HEK293 (cell line): ENCODE results near the gene SREBF1.

Source experiments
- BCL11B ChIP-seq: fragments of 450-650 bp; formaldehyde crosslinking; IDR thresholded peaks from 2 replicates; pipeline ENCODE4 v1.5.1; 2016; ENCODE audit warnings: low read depth, missing biosample characterization, missing genetic modification characterization
- BCL6B ChIP-seq: fragments of 450-650 bp; formaldehyde crosslinking; IDR thresholded peaks from 2 replicates; pipeline ENCODE4 v1.5.1; 2017; ENCODE audit warnings: missing biosample characterization, missing genetic modification characterization
- EGR2 ChIP-seq: fragments of 450-650 bp; formaldehyde crosslinking; IDR thresholded peaks from 2 replicates; pipeline ENCODE4 v1.5.1; 2016; ENCODE audit warnings: low read depth, missing biosample characterization, missing genetic modification characterization
- HOXC10 ChIP-seq: sonication (generic); formaldehyde crosslinking; IDR thresholded peaks from 2 replicates; pipeline ENCODE4 v1.8.1; 2023; ENCODE audit warnings: mild to moderate bottlenecking, missing genetic modification reagents
- KLF1 ChIP-seq: fragments of 450-650 bp; formaldehyde crosslinking; IDR thresholded peaks from 2 replicates; pipeline ENCODE4 v1.5.1; 2016; ENCODE audit warnings: missing biosample characterization, missing genetic modification characterization
- KLF10 ChIP-seq: fragments of 450-650 bp; IDR thresholded peaks from 2 replicates; pipeline ENCODE4 v1.5.1; 2018; ENCODE audit warnings: missing biosample characterization, mild to moderate bottlenecking, missing genetic modification characterization
- KLF7 ChIP-seq: fragments of 450-650 bp; formaldehyde crosslinking; IDR thresholded peaks from 2 replicates; pipeline ENCODE4 v1.5.1; 2016; ENCODE audit warnings: missing biosample characterization, missing genetic modification characterization, borderline replicate concordance
- RBAK ChIP-seq: fragments of 450-650 bp; formaldehyde crosslinking; IDR thresholded peaks from 2 replicates; pipeline ENCODE4 v1.5.1; 2016; ENCODE audit warnings: missing biosample characterization, missing genetic modification characterization
- SCRT1 ChIP-seq: fragments of 450-650 bp; formaldehyde crosslinking; IDR thresholded peaks from 2 replicates; pipeline ENCODE4 v1.5.1; 2016; ENCODE audit warnings: missing biosample characterization, missing genetic modification characterization, borderline replicate concordance
- SP2 ChIP-seq: fragments of 450-650 bp; formaldehyde crosslinking; IDR thresholded peaks from 2 replicates; pipeline ENCODE4 v1.5.1; 2016; ENCODE audit warnings: missing biosample characterization, missing genetic modification characterization
- SP3 ChIP-seq: fragments of 450-650 bp; formaldehyde crosslinking; IDR thresholded peaks from 2 replicates; pipeline ENCODE4 v1.5.1; 2016; ENCODE audit warnings: missing biosample characterization, missing genetic modification characterization
- ZBTB17 ChIP-seq: fragments of 450-650 bp; formaldehyde crosslinking; IDR thresholded peaks from 2 replicates; pipeline ENCODE4 v1.5.1; 2016; ENCODE audit warnings: missing biosample characterization, missing genetic modification characterization
- ZBTB26 ChIP-seq: fragments of 450-650 bp; formaldehyde crosslinking; optimal IDR thresholded peaks from 2 replicates; pipeline ENCODE3; 2016; ENCODE audit warnings: missing biosample characterization, mild to moderate bottlenecking, missing genetic modification characterization
- ZBTB48 ChIP-seq: fragments of 450-650 bp; formaldehyde crosslinking; IDR thresholded peaks from 2 replicates; pipeline ENCODE4 v1.5.1; 2016; ENCODE audit warnings: missing biosample characterization, missing genetic modification characterization
- ZBTB7A ChIP-seq: fragments of 450-650 bp; formaldehyde crosslinking; IDR thresholded peaks from 2 replicates; pipeline ENCODE4 v1.5.1; 2016; ENCODE audit warnings: low read depth, missing biosample characterization, missing genetic modification characterization
- ZFP69B ChIP-seq: fragments of 450-650 bp; formaldehyde crosslinking; IDR thresholded peaks from 2 replicates; pipeline ENCODE4 v1.5.1; 2016; ENCODE audit warnings: missing biosample characterization, missing genetic modification characterization
- ZIC2 ChIP-seq: fragments of 450-650 bp; formaldehyde crosslinking; IDR thresholded peaks from 2 replicates; pipeline ENCODE4 v1.5.1; 2016; ENCODE audit warnings: missing biosample characterization, missing genetic modification characterization
- ZNF223 ChIP-seq: fragments of 450-650 bp; formaldehyde crosslinking; IDR thresholded peaks from 2 replicates; pipeline ENCODE4 v1.5.1; 2016; ENCODE audit warnings: missing biosample characterization, missing genetic modification characterization
- ZNF266 ChIP-seq: fragments of 450-650 bp; formaldehyde crosslinking; IDR thresholded peaks from 2 replicates; pipeline ENCODE4 v1.5.1; 2016; ENCODE audit warnings: missing biosample characterization, missing genetic modification characterization, low read depth
- ZNF274 ChIP-seq, 2 experiments: fragments of 200-500 bp in 1 of 2; fragments of 450-650 bp in 1 of 2; sonication (Bioruptor generic) in 1 of 2; formaldehyde crosslinking in 1 of 2; IDR thresholded peaks; 2 replicates each; pipeline versions ENCODE4 v1.5.1 to v1.6.1; 2014 to 2016; ENCODE audit warnings: borderline replicate concordance in 1 of 2, inconsistent platforms in 1 of 2, low read length in 1 of 2, missing biosample characterization in 1 of 2, missing genetic modification characterization in 1 of 2
- ZNF354C ChIP-seq: fragments of 450-650 bp; formaldehyde crosslinking; IDR thresholded peaks from 2 replicates; pipeline ENCODE4 v1.5.1; 2016; ENCODE audit warnings: missing biosample characterization, missing genetic modification characterization, low read depth, borderline replicate concordance
- ZNF544 ChIP-seq: fragments of 450-650 bp; formaldehyde crosslinking; IDR thresholded peaks from 2 replicates; pipeline ENCODE4 v1.5.0; 2017; ENCODE audit warnings: missing biosample characterization, missing genetic modification characterization
- ZNF747 ChIP-seq: fragments of 450-650 bp; formaldehyde crosslinking; IDR thresholded peaks from 2 replicates; pipeline ENCODE4 v1.5.1; 2016; ENCODE audit warnings: missing biosample characterization, missing genetic modification characterization
- ZNF791 ChIP-seq: fragments of 450-650 bp; formaldehyde crosslinking; IDR thresholded peaks from 2 replicates; pipeline ENCODE4 v1.5.1; 2016; ENCODE audit warnings: missing biosample characterization, missing genetic modification characterization
- ZNF830 ChIP-seq: fragments of 450-650 bp; IDR thresholded peaks from 2 replicates; pipeline ENCODE4 v1.5.0; 2018; ENCODE audit warnings: missing biosample characterization, missing genetic modification characterization, low read depth, mild to moderate bottlenecking, moderate library complexity
- ZNF837 ChIP-seq: fragments of 450-650 bp; formaldehyde crosslinking; IDR thresholded peaks from 2 replicates; pipeline ENCODE4 v1.5.1; 2016; ENCODE audit warnings: missing biosample characterization, missing genetic modification characterization
- ZNF843 ChIP-seq: fragments of 450-650 bp; formaldehyde crosslinking; IDR thresholded peaks from 2 replicates; pipeline ENCODE4 v1.5.1; 2016; ENCODE audit warnings: missing biosample characterization, missing genetic modification characterization
- TF ChIP-seq, protein P1 (sequence below): fragments of 450-650 bp; formaldehyde crosslinking; IDR thresholded peaks from 2 replicates; pipeline ENCODE4; 2016; ENCODE audit warnings: missing biosample characterization, missing genetic modification characterization
- TF ChIP-seq, protein P2 (sequence below): fragments of 450-650 bp; formaldehyde crosslinking; IDR thresholded peaks from 2 replicates; pipeline ENCODE4 v1.5.1; 2016; ENCODE audit warnings: missing biosample characterization, missing genetic modification characterization
- TF ChIP-seq, protein P3 (sequence below): fragments of 450-650 bp; formaldehyde crosslinking; IDR thresholded peaks from 2 replicates; pipeline ENCODE4 v1.5.1; 2017; ENCODE audit warnings: missing biosample characterization, missing genetic modification characterization
- TF ChIP-seq, protein P4 (sequence below): fragments of 450-650 bp; formaldehyde crosslinking; IDR thresholded peaks from 2 replicates; pipeline ENCODE4 v1.5.1; 2016; ENCODE audit warnings: missing biosample characterization, missing genetic modification characterization, low read depth

SREBF1 gene

DNA sequence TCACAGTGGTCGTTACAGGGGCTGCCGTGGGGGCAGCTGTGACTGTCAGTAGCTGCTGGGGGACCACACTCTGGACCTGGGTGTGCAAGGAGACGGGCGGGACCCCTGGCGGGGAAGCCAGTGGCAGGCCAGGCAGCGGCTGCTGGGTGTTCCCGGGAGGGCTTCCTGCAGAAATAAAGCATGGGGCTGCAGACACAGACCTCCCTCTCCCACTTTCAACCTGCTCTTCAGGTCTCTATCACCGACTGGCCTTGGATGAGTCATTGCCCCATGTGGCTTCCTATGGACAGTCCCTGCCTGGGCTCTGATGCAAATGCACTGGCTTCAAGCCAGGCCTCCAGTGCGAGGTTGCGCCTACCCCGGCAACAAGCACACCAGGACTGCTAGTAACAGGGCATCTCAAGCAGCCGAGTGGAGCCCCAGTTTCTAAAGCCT is 17.2 kb downstream of the SREBF1 start (continued):
- TF ChIP-seq KLF7 (tag by site-specific recombination) = no peak
- no peak for TF ChIP-seq ZNF791 (tag by site-specific recombination)
- TF ChIP-seq EGR2 = no peak
- no peak for TF ChIP-seq HOXC10 (CRISPR knock-in tag)
- no peak for TF ChIP-seq ZBTB17 (tag by site-specific recombination)
- TF ChIP-seq, protein P1, sequence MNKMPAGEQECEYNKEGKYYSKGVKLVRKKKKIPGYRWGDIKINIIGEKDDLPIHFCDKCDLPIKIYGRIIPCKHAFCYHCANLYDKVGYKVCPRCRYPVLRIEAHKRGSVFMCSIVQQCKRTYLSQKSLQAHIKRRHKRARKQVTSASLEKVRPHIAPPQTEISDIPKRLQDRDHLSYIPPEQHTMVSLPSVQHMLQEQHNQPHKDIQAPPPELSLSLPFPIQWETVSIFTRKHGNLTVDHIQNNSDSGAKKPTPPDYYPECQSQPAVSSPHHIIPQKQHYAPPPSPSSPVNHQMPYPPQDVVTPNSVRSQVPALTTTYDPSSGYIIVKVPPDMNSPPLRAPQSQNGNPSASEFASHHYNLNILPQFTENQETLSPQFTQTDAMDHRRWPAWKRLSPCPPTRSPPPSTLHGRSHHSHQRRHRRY (tag by site-specific recombination) = no peak
- no peak for TF ChIP-seq ZNF747 (tag by site-specific recombination)
- TF ChIP-seq ZNF830 = no peak
- no peak for TF ChIP-seq SCRT1
- TF ChIP-seq ZNF223 (tag by site-specific recombination) = no peak
- TF ChIP-seq ZNF544 (tag by site-specific recombination) = no peak
- TF ChIP-seq ZBTB26 (tag by site-specific recombination) = no peak
- TF ChIP-seq ZBTB7A (tag by site-specific recombination) = no peak
- TF ChIP-seq, protein P2, sequence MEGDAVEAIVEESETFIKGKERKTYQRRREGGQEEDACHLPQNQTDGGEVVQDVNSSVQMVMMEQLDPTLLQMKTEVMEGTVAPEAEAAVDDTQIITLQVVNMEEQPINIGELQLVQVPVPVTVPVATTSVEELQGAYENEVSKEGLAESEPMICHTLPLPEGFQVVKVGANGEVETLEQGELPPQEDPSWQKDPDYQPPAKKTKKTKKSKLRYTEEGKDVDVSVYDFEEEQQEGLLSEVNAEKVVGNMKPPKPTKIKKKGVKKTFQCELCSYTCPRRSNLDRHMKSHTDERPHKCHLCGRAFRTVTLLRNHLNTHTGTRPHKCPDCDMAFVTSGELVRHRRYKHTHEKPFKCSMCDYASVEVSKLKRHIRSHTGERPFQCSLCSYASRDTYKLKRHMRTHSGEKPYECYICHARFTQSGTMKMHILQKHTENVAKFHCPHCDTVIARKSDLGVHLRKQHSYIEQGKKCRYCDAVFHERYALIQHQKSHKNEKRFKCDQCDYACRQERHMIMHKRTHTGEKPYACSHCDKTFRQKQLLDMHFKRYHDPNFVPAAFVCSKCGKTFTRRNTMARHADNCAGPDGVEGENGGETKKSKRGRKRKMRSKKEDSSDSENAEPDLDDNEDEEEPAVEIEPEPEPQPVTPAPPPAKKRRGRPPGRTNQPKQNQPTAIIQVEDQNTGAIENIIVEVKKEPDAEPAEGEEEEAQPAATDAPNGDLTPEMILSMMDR = no peak
- TF ChIP-seq SP3 (tag by site-specific recombination) = no peak
- no peak for TF ChIP-seq BCL11B
- no peak for TF ChIP-seq ZNF837 (tag by site-specific recombination)
- TF ChIP-seq ZFP69B (tag by site-specific recombination) = no peak
- no peak for TF ChIP-seq KLF10 (tag by site-specific recombination)
- peak; percentile 95 for TF ChIP-seq ZIC2 (tag by site-specific recombination)
- TF ChIP-seq ZNF266 (tag by site-specific recombination) = no peak
- TF ChIP-seq ZNF354C = no peak
- no peak for TF ChIP-seq ZNF843 (tag by site-specific recombination)
- 0 out of 2 replicates have a peak, but pooled peaks have one; percentile 13 for TF ChIP-seq SP2 (tag by site-specific recombination)
- TF ChIP-seq ZBTB48 (tag by site-specific recombination) = peak; percentile 62; the same call in 1 of the 2 replicates
- TF ChIP-seq RBAK (tag by site-specific recombination) = no peak
- no peak for TF ChIP-seq ZNF274 (IDR thresholded peaks at IDR 0.05; ENCODE audit: low read length)
- no peak for TF ChIP-seq ZNF274 (tag by site-specific recombination; IDR thresholded peaks at IDR 0.05; ENCODE audit: borderline replicate concordance)
- TF ChIP-seq, protein P3, sequence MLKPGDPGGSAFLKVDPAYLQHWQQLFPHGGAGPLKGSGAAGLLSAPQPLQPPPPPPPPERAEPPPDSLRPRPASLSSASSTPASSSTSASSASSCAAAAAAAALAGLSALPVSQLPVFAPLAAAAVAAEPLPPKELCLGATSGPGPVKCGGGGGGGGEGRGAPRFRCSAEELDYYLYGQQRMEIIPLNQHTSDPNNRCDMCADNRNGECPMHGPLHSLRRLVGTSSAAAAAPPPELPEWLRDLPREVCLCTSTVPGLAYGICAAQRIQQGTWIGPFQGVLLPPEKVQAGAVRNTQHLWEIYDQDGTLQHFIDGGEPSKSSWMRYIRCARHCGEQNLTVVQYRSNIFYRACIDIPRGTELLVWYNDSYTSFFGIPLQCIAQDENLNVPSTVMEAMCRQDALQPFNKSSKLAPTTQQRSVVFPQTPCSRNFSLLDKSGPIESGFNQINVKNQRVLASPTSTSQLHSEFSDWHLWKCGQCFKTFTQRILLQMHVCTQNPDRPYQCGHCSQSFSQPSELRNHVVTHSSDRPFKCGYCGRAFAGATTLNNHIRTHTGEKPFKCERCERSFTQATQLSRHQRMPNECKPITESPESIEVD (tag by site-specific recombination) = no peak
- TF ChIP-seq BCL6B (tag by site-specific recombination) = no peak
- peak; percentile 77 for TF ChIP-seq KLF1 (tag by site-specific recombination)
- TF ChIP-seq, protein P4, sequence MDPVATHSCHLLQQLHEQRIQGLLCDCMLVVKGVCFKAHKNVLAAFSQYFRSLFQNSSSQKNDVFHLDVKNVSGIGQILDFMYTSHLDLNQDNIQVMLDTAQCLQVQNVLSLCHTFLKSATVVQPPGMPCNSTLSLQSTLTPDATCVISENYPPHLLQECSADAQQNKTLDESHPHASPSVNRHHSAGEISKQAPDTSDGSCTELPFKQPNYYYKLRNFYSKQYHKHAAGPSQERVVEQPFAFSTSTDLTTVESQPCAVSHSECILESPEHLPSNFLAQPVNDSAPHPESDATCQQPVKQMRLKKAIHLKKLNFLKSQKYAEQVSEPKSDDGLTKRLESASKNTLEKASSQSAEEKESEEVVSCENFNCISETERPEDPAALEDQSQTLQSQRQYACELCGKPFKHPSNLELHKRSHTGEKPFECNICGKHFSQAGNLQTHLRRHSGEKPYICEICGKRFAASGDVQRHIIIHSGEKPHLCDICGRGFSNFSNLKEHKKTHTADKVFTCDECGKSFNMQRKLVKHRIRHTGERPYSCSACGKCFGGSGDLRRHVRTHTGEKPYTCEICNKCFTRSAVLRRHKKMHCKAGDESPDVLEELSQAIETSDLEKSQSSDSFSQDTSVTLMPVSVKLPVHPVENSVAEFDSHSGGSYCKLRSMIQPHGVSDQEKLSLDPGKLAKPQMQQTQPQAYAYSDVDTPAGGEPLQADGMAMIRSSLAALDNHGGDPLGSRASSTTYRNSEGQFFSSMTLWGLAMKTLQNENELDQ (tag by site-specific recombination) = no peak
